GM21360 (cell line): Measurements from ENCODE around the gene AGBL1.

Source experiments
- ATAC-seq: cut with Tn5 transposase; IDR thresholded peaks from one replicate; pipeline ENCODE4 v1.9.1; 2021; ENCODE audit warnings: mild to moderate bottlenecking, moderate library complexity; ENCODE audit not compliant: unreplicated experiment

Gene AGBL1

DNA sequence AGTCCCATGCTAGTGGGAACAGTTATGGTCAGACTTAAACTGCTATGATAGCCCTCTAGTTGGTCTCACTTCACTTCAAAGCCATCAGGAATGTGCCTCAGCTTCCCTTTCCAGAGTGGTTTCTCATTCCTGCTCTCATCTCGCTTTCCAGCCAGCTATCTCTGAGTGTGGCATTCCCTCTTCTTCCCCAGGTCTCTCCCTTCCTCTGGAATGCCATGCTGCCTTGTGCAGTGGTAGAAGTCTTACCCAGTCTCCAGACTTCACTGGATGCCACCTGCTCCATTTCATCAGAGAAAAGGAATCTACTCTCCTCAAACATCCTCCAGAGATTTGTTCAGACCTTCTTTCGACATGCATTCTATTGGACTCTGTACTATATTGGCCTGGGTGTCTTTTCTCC lies 83.0 kb downstream of the AGBL1 start:
- ATAC-seq = no peak

GRCh38 chr15:86163816-86164215 lies 84.1 kb downstream of the AGBL1 start:
- no peak for ATAC-seq

GRCh38 chr15:86164232-86164898 lies 84.7 kb downstream of the AGBL1 start:
- no peak for ATAC-seq

DNA sequence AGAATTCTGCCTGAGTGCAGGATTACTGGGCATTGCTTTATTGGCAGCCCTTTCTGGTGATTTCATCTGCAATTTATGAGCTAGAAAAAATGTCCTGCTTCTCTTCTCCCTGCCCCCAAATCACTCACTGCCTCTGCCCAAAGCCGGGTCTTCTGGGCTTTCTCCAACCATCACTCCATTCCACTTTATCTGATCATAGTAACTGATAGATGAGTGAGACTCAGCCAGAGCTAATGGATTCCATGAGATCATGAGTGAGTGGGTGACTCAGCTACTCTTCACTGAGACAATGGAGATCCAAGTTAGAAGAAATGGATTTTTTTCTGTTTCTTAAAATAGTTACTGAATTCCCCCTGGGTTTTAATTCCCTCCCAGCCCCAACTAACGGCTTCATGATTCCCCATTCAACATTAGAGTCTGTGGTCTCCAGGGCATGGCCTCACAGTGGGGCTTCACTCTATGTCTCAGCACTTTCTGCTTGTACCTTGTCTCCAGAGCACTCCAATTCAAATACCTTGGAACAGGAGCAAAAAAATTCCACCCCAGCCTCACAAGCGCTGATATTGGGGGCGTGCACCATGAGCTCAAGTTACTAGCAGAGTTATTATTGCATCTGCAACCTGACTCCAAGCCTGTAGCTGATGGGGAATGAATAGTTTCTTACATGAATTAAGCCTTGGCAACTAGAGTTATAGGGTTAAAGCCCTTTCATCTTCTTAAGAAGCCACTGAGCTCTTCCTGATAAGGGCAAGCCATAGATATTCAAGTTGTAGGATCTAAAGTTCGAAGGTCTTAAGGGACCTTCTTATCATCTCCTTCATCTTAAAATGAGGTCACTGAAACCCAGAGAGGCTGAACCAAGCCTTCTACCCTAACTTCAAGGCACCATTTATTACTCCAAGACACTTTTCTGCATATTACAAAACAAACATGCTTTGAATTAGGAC lies 85.9 kb downstream of the AGBL1 start:
- ATAC-seq = no peak

- no peak for ATAC-seq
These were observed 88.2 kb downstream of the AGBL1 start for GRCh38 chr15:86167841-86168240.

GRCh38 chr15:86178845-86179244 lies 99.2 kb downstream of the AGBL1 start:
- ATAC-seq = no peak

GRCh38 chr15:86183596-86184491 lies 104.2 kb downstream of the AGBL1 start:
- no peak for ATAC-seq

- no peak for ATAC-seq
These were observed 114.2 kb downstream of the AGBL1 start for GRCh38 chr15:86193716-86194380.

DNA sequence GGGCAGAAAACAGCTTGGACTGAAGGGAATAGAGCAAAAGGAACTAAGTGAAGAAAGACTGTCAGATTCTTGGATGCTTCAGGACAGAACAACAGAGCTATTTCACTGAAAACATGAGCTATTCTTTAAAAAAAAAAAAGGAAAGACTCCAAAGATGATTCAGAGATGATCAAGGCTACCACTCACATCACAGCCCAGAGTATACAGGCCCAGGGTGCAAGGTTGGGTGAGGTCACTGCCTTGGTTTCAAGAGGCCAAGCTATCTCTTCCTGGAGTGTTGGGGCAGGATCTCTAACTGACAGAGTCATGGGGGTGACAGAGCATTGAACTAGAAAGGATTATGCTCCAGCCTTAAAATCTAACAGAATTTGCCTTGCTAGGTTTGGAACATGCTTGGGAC lies 118.1 kb downstream of the AGBL1 start:
- no peak for ATAC-seq

GRCh38 chr15:86199467-86200145 lies 119.9 kb downstream of the AGBL1 start:
- ATAC-seq = no peak

GRCh38 chr15:86201313-86202008 lies 121.8 kb downstream of the AGBL1 start:
- ATAC-seq = no peak

DNA sequence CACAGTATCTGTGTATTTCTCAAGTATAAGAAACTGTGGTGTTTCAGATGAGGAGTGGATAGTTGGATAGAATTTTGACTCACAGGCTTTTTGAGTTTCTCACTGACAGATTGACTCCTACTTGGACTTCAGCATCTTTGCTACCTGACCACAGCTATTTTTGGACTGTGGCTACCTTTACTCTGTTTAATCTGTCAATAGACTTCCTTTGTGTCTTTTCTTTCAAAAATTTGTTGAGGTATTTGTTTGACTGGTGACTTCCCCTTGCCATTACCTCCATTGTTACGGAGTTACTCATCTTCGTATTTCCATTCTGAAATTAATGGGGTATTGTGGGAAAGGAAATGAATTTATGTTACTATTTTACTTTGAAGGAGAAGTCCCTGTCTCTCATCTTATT lies 123.8 kb downstream of the AGBL1 start:
- ATAC-seq = no peak

DNA sequence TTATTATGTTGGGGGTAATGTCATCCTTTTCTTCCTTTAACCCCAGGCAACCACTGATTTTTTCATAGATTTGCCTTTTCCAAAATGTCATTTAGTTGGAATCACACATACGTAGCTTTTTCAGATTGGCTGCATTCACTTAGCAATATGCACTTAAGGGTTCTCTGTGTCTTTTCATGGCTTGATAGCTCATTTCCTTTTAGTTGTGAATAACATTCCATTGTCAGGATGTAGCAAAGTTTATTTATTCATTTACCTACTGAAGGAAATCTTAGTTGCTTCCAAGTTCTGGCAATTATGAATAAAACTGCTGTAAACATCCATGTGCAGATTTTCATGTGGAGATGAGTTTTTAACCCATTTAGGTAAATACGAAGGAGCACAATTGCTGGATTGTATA lies 125.4 kb downstream of the AGBL1 start:
- ATAC-seq = no peak

DNA sequence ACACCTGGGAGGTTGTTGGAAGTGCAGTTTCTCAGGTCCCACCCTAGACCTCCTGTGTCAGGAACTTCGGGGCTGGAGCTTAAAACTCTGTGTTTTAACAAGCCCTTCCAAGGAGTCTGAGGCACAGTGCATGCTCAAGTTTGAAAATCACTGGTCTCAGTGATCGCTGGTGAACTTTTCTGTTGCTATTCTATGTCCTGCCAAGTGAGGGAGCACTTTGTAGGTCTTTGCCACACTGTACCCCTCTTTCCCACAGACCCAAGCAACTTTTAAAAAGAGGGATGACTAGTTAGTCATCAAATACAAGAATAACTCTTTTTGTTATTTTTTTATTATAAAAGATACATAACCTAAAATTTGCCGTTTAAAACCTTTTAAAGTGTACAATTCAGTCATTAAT lies 133.7 kb downstream of the AGBL1 start:
- ATAC-seq = no peak

DNA sequence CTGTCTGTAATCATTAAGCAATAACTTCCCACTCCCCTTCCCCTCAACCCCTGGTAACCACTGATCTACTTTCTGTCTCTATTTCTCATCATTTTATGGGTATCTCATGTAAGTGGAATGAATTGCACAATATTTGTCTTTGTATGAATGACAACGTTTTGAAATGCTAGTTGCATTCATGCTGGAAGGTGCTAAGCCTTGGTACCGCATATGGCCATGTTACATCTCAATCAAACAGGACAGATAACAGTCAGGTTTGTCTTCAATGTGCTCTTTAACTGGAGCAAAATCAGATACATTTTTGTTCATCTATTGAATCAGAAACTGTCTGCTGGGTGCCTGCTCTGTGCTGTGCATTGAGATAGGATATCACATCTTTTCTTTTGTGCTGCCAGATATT lies 134.2 kb downstream of the AGBL1 start:
- ATAC-seq = no peak

GRCh38 chr15:86221119-86221518 lies 141.4 kb downstream of the AGBL1 start:
- ATAC-seq = no peak

GRCh38 chr15:86229306-86229705 lies 149.6 kb downstream of the AGBL1 start:
- no peak for ATAC-seq

DNA sequence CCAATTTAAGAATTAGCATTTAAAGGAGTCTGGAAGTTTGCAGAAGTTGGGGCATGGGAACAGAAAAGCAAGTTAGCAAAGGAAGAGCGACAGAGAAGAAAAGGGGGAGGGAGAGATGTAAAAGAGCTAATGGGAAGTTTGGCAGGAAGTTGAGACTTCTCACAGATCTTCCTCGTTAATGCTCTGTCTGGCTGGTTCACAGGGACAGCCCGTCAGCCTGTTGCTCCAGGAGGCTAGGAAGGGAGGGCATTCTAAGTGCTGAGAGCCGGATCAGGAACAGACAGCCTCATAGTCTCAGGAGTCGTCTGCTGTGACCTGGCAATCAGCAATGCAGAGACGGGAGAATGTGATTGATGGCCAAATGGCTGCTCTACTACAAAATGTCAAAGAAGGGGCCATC lies 150.3 kb downstream of the AGBL1 start:
- ATAC-seq = no peak

- ATAC-seq = peak; percentile 81
These were observed 152.4 kb downstream of the AGBL1 start for GRCh38 chr15:86231864-86232721.
